ENCODE data around the gene ZGRF1.
"Not testable (repeated sequence)": the region's sequence is repeated elsewhere in the genome, so short reads cannot be mapped to it uniquely, and the experiment has no call there.

DNA sequence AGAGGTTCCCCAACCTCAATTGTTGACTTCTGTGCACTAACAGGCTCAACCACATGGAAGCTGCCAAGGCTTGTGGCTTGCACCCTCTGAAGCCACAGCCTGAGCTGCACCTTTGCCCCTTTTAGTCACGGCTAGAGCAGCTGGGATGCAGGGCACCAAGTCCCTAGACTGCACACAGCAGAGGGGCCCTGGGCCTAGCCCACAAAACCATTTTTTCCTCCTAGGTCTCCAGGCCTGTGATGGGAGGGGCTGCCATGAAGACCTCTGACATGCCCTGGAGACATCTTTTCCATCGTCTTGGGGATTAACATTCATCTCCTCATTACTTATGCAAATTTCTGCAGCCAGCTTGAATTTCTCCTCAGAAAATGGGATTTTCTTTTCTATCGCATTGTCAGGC lies 145.9 kb downstream of the ZGRF1 start:
- TF ChIP-seq TP53 (CRISPR knock-in tag; IDR thresholded peaks at IDR 0.05); JUN (IDR thresholded peaks at IDR 0.05); NFE2L2 (conservative IDR thresholded peaks at IDR 0.05; ENCODE audit: low read length); CHD2 (IDR thresholded peaks at IDR 0.05; ENCODE audit: low read length, partially characterized antibody); RAD21 (conservative IDR thresholded peaks at IDR 0.05 in 1 of 2, IDR thresholded peaks at IDR 0.05 in 1 of 2); RFX5 (IDR thresholded peaks at IDR 0.05); ESRRA (IDR thresholded peaks at IDR 0.05; ENCODE audit: borderline replicate concordance, low read length); SMC3 (IDR thresholded peaks at IDR 0.05): not testable (repeated sequence)
- TF ChIP-seq, protein P1, sequence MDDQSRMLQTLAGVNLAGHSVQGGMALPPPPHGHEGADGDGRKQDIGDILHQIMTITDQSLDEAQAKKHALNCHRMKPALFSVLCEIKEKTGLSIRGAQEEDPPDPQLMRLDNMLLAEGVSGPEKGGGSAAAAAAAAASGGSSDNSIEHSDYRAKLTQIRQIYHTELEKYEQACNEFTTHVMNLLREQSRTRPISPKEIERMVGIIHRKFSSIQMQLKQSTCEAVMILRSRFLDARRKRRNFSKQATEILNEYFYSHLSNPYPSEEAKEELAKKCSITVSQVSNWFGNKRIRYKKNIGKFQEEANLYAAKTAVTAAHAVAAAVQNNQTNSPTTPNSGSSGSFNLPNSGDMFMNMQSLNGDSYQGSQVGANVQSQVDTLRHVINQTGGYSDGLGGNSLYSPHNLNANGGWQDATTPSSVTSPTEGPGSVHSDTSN (IDR thresholded peaks at IDR 0.05), result not testable (repeated sequence)
- TF ChIP-seq, protein P2, sequence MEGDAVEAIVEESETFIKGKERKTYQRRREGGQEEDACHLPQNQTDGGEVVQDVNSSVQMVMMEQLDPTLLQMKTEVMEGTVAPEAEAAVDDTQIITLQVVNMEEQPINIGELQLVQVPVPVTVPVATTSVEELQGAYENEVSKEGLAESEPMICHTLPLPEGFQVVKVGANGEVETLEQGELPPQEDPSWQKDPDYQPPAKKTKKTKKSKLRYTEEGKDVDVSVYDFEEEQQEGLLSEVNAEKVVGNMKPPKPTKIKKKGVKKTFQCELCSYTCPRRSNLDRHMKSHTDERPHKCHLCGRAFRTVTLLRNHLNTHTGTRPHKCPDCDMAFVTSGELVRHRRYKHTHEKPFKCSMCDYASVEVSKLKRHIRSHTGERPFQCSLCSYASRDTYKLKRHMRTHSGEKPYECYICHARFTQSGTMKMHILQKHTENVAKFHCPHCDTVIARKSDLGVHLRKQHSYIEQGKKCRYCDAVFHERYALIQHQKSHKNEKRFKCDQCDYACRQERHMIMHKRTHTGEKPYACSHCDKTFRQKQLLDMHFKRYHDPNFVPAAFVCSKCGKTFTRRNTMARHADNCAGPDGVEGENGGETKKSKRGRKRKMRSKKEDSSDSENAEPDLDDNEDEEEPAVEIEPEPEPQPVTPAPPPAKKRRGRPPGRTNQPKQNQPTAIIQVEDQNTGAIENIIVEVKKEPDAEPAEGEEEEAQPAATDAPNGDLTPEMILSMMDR (IDR thresholded peaks at IDR 0.05), result not testable (repeated sequence)

All from A549 (cell line).